ENCODE data around the gene CPNE7. TPM values are rescaled to one million over a fixed set of nuclear protein-coding genes. Genes with fewer than 3 reads are reported as not detected.

The CPNE7 gene
- total RNA-seq, 1 donor from 2014 or later: 5.5 TPM

DNA sequence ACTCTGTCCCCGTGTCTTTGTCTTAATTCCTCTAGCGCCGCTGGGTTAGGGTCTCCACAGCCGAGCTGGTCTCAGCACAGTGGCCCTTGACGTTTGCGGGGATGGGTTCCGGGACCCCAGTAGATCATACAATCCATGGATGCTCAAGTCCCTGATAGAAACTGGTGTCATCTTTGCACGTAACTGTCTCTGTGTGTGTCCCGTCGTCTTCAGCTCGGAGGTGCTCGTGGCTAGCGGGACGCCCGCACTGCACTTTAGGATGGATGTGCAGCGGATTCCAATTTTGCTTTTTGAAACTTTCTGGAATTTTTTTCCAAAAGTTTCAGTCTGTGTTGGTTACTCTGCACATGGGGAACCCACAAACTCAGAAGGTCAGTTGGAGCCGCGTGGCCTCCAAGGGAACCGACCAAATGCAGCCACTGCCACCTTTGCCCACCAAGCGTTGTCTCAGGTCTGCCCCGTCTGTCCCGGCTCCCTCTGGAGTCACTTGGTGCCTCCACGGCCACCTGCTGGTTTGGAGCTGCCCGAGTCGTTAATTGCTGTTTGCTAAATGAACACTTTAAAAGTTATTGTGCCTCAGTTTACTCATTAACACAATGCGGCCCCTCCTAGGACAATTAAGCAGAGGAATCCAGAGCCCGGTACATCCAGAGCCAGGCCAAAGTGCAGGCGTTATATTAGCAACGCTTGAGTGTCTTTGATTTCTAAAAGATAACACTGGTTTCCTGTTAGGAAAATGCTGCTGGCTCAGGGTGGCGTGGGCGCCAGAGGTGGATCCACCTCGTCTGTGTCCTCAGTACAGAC, 32.6 kb downstream of the CPNE7 start:
- Mint-ChIP-seq H3K27ac (ENCODE audit: unreplicated experiment) (no peak overlapping the region), H3K4me3 (ENCODE audit: unreplicated experiment) (no peak overlapping the region), H3K27me3 (ENCODE audit: unreplicated experiment) (peaks cover 6% of the 10 kb centered on the region), H3K9me3 (ENCODE audit: unreplicated experiment) (no peaks in the 10 kb centered on the region), H3K36me3 (ENCODE audit: low read depth, unreplicated experiment) (peaks cover 8% of the 10 kb centered on the region), H3K4me1 (ENCODE audit: unreplicated experiment) (peaks cover 23% of the 10 kb centered on the region)
- TF ChIP-seq, protein P1, sequence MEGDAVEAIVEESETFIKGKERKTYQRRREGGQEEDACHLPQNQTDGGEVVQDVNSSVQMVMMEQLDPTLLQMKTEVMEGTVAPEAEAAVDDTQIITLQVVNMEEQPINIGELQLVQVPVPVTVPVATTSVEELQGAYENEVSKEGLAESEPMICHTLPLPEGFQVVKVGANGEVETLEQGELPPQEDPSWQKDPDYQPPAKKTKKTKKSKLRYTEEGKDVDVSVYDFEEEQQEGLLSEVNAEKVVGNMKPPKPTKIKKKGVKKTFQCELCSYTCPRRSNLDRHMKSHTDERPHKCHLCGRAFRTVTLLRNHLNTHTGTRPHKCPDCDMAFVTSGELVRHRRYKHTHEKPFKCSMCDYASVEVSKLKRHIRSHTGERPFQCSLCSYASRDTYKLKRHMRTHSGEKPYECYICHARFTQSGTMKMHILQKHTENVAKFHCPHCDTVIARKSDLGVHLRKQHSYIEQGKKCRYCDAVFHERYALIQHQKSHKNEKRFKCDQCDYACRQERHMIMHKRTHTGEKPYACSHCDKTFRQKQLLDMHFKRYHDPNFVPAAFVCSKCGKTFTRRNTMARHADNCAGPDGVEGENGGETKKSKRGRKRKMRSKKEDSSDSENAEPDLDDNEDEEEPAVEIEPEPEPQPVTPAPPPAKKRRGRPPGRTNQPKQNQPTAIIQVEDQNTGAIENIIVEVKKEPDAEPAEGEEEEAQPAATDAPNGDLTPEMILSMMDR (IDR thresholded peaks at IDR 0.05; ENCODE audit: unreplicated experiment): no peak
- DNase-seq (ENCODE audit: low spot score): no peak

DNA sequence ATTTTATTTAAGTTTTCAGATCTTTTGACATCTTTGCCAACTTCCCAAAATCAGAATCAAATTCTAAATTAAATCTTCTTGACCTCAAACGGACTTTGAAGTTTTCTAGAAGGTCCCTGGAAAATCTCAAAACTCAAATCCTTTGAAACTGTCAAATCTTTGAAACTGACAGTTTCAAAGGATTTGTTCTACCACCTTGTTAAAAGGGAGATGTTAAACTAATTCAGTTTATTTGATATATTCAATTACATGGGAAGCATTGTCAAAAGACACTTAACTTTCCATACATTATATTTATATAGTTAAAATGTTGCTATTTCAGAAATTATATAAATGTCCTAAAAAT, 34.5 kb downstream of the CPNE7 start:
- DNase-seq (ENCODE audit: low spot score): no peak
- no peak overlapping the region for H3K27ac Mint-ChIP-seq (ENCODE audit: unreplicated experiment)
- no peaks in the 10 kb centered on the region for H3K9me3 Mint-ChIP-seq (ENCODE audit: unreplicated experiment)
- TF ChIP-seq, protein P1 (IDR thresholded peaks at IDR 0.05; ENCODE audit: unreplicated experiment): no peak
- peaks cover 10% of the 10 kb centered on the region for H3K27me3 Mint-ChIP-seq (ENCODE audit: unreplicated experiment)
- H3K4me3 Mint-ChIP-seq (ENCODE audit: unreplicated experiment): no peak overlapping the region
- peaks cover 11% of the 10 kb centered on the region for H3K36me3 Mint-ChIP-seq (ENCODE audit: low read depth, unreplicated experiment)
- H3K4me1 Mint-ChIP-seq (ENCODE audit: unreplicated experiment): peaks cover 30% of the 10 kb centered on the region

DNA sequence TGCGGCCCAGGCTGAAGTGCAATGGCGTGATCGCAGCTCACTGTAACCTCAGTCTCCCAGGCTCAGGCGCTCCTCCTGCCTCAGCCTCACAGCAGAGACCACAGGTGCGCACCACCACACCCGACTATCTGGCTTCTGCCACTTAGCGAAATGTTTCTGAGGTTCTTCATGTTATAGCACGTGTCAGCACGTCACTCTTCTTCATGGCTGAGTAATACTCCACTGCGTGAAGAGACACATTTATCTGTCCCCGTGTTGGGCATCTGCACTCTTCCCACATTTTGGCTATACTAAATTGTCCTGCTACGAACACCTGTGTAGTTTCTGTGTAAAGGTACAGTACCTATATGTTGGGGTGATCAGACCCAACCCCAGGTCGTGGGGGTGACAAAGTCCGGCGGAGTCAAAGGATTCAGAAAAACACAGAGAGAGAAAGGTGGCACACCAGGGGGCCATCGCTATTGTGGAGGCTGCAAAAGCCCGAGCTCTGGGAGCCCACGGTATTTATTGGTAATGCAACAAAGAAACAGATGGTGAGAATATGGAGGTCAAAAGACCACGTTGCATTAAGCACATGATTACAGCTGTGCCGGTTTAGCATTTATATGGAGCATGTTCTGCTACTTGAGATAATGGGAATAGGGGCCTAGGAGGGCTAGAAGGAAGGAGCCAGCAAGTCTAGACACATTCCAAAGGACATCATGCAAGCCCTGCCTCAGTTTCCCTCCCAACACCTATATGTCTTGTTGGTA, 37.0 kb downstream of the CPNE7 start:
- H3K4me3 Mint-ChIP-seq (ENCODE audit: unreplicated experiment): no peak overlapping the region
- DNase-seq (ENCODE audit: low spot score): no peak
- peak overlapping the region; percentile 75 for H3K27ac Mint-ChIP-seq (ENCODE audit: unreplicated experiment)
- peaks cover 20% of the 10 kb centered on the region for H3K36me3 Mint-ChIP-seq (ENCODE audit: low read depth, unreplicated experiment)
- H3K4me1 Mint-ChIP-seq (ENCODE audit: unreplicated experiment): peaks cover 39% of the 10 kb centered on the region
- H3K9me3 Mint-ChIP-seq (ENCODE audit: unreplicated experiment): peaks cover 5% of the 10 kb centered on the region
- TF ChIP-seq, protein P1 (IDR thresholded peaks at IDR 0.05; ENCODE audit: unreplicated experiment): no peak
- peaks cover 15% of the 10 kb centered on the region for H3K27me3 Mint-ChIP-seq (ENCODE audit: unreplicated experiment)

DNA sequence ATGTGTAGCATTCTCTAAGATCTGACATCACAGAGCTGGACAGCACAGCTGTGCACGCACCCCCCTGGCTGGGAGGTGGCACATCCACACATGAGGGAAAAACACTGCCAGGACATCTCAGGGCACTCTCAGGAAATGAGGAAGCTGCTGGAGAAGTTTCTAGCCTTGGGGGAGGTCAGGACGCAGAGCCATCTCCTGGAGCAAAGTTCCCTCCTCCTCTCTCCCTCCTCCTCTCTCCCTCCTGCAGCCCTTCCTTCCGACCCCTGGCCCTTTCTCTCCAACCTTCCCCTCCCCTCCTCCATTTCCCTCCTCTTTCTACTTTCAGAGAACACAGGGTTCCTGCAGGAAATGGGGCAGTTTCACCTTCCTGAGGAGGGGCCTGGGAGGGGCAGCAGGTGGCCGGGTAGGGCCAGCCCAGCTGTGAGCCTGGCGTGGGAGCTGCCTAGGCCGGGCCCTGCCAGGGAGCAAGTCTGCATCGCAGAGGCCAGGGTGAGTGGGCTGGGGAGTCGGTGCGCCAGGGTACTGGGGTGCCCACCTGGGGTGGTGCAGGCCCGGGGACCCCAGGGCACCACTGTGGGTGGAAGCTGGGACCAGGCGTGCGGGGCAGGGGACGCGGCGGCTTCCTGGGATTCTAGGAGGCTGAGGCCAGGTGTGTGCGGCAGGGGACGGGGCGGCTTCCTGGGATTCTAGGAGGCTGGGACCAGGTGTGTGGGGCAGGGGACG, 37.8 kb downstream of the CPNE7 start, which contains the start of gene DPEP1:
Gene DPEP1 (plus strand): TSS at position 412 of the 723 bp plus-strand sequence. CDS start 16,769 bp downstream, outside the sequence.
- Mint-ChIP-seq H3K27me3 (ENCODE audit: unreplicated experiment) (peaks cover 15% of the 10 kb centered on the region), H3K27ac (ENCODE audit: unreplicated experiment) (peak within 1 kb of the TSS; percentile 75), H3K4me3 (ENCODE audit: unreplicated experiment) (peak within 1 kb of the TSS; percentile 51), H3K4me1 (ENCODE audit: unreplicated experiment) (peaks cover 33% of the 10 kb centered on the region), H3K36me3 (ENCODE audit: low read depth, unreplicated experiment) (peaks cover 20% of the 10 kb centered on the region), H3K9me3 (ENCODE audit: unreplicated experiment) (peaks cover 5% of the 10 kb centered on the region)
- no peak for DNase-seq (ENCODE audit: low spot score)
- TF ChIP-seq, protein P1 (IDR thresholded peaks at IDR 0.05; ENCODE audit: unreplicated experiment): no peak
